ENCODE data around the gene CLSTN2. TPM values are rescaled to one million over a fixed set of nuclear protein-coding genes. Genes with fewer than 3 reads are reported as not detected.

The CLSTN2 gene
- total RNA-seq, 2 experiments from 2014 or later: 0.08 TPM; not detected in 1

DNA sequence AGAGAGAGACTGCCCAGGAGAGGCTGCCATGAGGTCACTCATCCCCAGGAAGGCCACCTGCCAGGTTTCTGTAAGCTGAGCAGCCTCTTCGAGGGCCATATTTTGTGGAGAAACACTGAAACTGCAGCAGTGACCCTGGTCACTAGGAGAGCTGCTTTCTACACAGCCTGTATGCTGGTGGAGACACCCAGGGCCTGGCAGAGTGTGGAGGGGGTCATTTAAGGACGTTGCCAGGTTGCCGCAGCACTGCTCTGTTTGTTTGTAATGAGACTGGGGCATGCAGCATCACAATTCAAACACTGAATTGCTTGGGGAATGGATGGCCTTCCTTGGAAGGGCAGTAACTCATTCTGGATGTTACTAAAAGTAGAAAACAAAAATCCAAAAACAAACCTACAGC, 638.0 kb downstream of the CLSTN2 start:
- Mint-ChIP-seq H3K9me3 (no peaks in the 10 kb centered on the region), H3K27ac (no peak overlapping the region), H3K36me3 (no peaks in the 10 kb centered on the region), H3K4me3 (no peak overlapping the region), H3K27me3 (no peaks in the 10 kb centered on the region), H3K4me1 (peaks cover 2% of the 10 kb centered on the region)
- no peak for DNase-seq

DNA sequence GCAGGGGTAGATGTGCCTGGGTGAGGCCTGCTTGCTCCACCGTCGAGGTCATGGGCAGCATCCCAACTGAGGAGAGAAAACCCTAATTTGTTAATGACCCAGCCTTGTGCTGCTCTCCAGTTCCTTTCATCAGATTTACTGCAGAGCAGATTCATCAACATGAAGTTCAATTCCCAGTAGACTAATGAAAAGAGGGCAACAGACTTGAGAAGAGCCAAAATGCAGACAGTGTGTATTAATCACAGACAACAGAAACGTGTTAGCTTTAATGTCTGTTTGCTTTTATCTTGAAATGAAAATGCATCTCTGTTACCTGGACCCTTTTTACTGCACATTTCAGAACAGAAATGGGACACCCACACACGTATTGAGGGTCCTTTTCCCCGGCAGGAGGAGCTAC, 639.4 kb downstream of the CLSTN2 start:
- H3K27ac Mint-ChIP-seq: no peak overlapping the region
- DNase-seq: no peak
- H3K9me3 Mint-ChIP-seq: no peaks in the 10 kb centered on the region
- H3K4me1 Mint-ChIP-seq: peaks cover 2% of the 10 kb centered on the region
- no peaks in the 10 kb centered on the region for H3K36me3 Mint-ChIP-seq
- H3K27me3 Mint-ChIP-seq: peaks cover 7% of the 10 kb centered on the region
- no peak overlapping the region for H3K4me3 Mint-ChIP-seq

DNA sequence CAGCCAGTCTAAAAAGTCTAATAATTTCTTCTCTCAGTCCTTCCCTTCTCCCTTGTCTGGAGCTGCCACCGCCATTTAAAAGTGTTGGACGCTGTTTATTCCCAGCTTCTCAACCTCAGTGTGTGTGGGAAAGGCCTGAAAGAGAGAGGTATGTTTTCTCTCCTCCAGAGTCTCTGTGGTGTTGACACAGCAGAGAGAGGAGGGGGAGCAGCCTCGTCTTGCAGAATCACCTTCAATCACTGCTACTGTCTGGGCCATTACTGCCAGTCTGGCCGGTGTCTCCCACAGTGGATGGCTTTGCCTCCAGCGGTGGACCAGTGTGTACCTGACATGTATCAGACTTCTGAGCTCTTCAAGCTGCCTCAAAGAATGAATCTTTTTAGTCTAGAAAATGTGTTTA, 641.5 kb downstream of the CLSTN2 start:
- peaks cover 2% of the 10 kb centered on the region for H3K4me1 Mint-ChIP-seq
- H3K4me3 Mint-ChIP-seq: no peak overlapping the region
- no peaks in the 10 kb centered on the region for H3K36me3 Mint-ChIP-seq
- DNase-seq: no peak
- peaks cover 7% of the 10 kb centered on the region for H3K27me3 Mint-ChIP-seq
- H3K9me3 Mint-ChIP-seq: no peaks in the 10 kb centered on the region
- H3K27ac Mint-ChIP-seq: no peak overlapping the region

DNA sequence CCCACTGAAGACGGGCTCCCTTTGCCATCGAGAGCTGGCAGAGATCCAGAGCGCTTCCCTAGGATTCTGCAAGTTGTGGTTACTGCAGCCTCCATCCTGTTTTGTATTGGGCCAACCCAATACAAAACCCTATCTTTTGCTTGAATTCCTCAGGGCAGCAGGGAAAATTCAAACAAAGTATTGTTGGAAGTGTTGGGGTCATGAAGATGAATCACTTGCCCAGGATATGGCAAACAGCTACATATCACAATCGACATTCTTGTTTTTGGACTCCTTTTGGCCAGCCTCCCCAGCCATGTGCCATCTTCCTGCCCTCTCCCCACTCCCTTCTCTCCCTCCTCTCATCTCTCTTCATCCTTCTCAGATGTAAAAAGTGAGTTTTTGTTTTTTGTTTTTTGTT, 642.9 kb downstream of the CLSTN2 start:
- Mint-ChIP-seq H3K4me3 (no peak overlapping the region), H3K9me3 (no peaks in the 10 kb centered on the region), H3K36me3 (no peaks in the 10 kb centered on the region), H3K27me3 (peaks cover 7% of the 10 kb centered on the region), H3K27ac (no peak overlapping the region), H3K4me1 (peaks cover 2% of the 10 kb centered on the region)
- no peak for DNase-seq

DNA sequence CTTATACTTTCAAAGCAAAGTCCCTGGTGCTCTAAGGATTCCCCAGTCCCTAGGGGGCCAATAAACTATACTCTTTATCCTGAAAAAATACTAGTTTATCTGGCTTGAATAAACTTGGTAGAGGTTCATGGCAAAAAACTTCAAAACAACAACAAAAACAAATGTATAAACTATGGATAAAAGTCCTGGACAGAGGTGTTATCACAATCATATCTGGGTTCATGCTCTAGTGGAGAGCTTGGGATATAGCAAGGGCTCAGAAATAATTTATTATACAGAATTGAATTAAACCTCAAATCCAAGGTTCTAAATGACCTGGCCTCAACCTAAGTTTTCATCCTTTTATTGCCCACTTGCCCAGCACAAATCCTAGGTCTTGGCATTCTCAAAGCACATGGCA, 644.3 kb downstream of the CLSTN2 start:
- no peak overlapping the region for H3K4me3 Mint-ChIP-seq
- H3K4me1 Mint-ChIP-seq: peaks cover 2% of the 10 kb centered on the region
- H3K27ac Mint-ChIP-seq: no peak overlapping the region
- peaks cover 10% of the 10 kb centered on the region for H3K27me3 Mint-ChIP-seq
- H3K36me3 Mint-ChIP-seq: no peaks in the 10 kb centered on the region
- no peak for DNase-seq
- H3K9me3 Mint-ChIP-seq: no peaks in the 10 kb centered on the region

DNA sequence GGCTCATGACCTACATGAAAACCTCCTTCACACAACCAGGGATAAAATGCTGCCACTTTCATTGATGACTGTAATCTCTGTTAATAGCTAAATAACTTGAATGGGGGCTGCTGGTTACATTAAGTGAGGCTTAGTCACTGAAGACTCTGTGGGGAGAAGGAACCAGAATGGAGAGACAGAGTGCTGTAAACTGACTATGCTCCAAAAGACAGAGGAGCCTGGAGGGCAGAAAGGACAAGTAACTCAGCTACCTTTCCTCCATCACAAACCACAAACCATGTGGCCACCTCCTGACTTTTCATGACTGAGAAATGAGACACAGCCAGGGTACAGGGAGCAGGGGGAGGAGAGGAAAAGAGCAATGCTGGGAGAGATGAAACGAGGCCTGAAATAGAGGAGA, 645.8 kb downstream of the CLSTN2 start:
- Mint-ChIP-seq H3K36me3 (no peaks in the 10 kb centered on the region), H3K27me3 (peaks cover 10% of the 10 kb centered on the region), H3K9me3 (no peaks in the 10 kb centered on the region), H3K27ac (no peak overlapping the region), H3K4me1 (no peaks in the 10 kb centered on the region), H3K4me3 (no peak overlapping the region)
- DNase-seq: no peak

DNA sequence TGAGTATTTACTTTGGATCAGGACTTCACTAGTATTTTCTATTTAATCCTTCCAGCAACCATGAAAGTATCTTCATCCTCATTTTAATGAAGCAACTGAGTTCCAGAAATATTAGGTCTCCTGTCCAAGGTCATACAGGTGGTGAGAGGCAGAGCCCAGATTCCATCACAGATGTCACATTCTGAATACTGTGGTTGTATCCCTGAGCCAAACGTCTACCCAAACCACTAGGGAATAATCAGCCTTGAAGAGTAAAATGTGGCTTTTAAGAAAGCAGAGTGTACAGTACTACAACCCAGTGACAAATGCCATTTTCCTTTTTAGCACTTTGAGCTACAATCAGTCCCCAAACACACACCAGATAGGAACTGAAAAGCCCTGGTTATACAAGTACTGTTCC, 649.6 kb downstream of the CLSTN2 start:
- Mint-ChIP-seq H3K4me3 (no peak overlapping the region), H3K4me1 (no peaks in the 10 kb centered on the region), H3K9me3 (no peaks in the 10 kb centered on the region), H3K27ac (no peak overlapping the region), H3K36me3 (no peaks in the 10 kb centered on the region), H3K27me3 (peaks cover 12% of the 10 kb centered on the region)
- DNase-seq: no peak

DNA sequence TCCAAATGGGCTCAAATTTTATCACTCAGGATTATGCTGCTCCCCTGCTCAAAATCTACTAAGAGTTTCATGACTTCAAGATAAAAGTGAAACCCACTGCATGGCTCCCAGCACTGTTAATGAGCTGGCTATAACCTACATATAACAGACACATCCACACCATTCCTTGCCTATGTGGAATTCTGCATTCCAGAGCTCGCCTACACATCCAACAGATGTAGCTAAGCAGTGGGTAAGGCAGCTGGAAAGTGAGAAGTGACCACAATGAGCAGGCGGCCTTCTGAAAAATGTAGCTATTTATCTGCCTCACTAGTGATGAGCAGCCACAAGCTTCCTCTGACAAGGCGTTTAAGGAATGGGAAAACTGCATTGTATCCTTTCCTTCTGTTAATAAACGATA, 650.8 kb downstream of the CLSTN2 start:
- Mint-ChIP-seq H3K27ac (no peak overlapping the region), H3K4me1 (no peaks in the 10 kb centered on the region), H3K4me3 (no peak overlapping the region), H3K27me3 (peaks cover 12% of the 10 kb centered on the region), H3K9me3 (no peaks in the 10 kb centered on the region), H3K36me3 (no peaks in the 10 kb centered on the region)
- no peak for DNase-seq

DNA sequence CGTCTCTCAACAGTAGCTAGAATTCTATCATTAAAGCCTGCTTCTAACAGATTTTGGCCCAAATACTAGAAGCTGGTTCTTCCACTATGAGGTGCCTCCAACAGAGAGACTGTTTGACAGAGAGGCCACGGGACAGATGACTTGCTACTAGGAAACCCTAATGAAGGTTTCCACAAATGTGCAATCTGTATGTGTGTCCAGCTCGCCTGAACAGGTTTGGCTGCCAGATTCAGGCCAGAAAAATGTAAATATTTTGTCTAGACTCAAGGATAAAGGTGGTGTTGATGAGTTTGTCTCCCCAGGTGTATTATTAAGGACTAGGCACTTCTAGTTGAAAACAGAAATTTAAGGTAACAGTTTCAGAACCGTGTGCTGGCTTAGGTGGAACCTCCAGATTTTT, 651.3 kb downstream of the CLSTN2 start:
- H3K4me3 Mint-ChIP-seq: no peak overlapping the region
- no peak for DNase-seq
- H3K36me3 Mint-ChIP-seq: no peaks in the 10 kb centered on the region
- H3K4me1 Mint-ChIP-seq: no peaks in the 10 kb centered on the region
- H3K27ac Mint-ChIP-seq: no peak overlapping the region
- peaks cover 12% of the 10 kb centered on the region for H3K27me3 Mint-ChIP-seq
- no peaks in the 10 kb centered on the region for H3K9me3 Mint-ChIP-seq

DNA sequence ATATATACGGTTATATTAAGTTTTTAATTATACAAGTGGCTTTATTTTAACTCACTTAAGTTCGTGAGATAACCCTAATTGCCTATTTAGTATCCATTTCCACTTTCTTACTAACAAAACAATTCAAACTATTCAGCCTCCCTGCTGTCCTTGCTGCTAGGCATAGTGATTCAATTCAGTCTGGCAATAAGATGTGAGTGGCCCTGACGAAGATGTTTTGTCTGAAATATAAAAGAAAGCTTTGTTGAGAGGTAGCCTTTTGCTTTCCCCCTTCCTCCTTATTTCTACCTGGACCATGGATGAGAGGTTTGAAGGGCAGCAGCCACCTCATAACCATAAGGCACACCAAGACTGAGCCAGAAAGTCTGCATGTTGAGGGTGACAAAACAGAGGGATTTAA, 653.6 kb downstream of the CLSTN2 start:
- Mint-ChIP-seq H3K4me1 (no peaks in the 10 kb centered on the region), H3K27ac (no peak overlapping the region), H3K4me3 (no peak overlapping the region), H3K9me3 (no peaks in the 10 kb centered on the region), H3K36me3 (no peaks in the 10 kb centered on the region), H3K27me3 (peaks cover 16% of the 10 kb centered on the region)
- DNase-seq: no peak

DNA sequence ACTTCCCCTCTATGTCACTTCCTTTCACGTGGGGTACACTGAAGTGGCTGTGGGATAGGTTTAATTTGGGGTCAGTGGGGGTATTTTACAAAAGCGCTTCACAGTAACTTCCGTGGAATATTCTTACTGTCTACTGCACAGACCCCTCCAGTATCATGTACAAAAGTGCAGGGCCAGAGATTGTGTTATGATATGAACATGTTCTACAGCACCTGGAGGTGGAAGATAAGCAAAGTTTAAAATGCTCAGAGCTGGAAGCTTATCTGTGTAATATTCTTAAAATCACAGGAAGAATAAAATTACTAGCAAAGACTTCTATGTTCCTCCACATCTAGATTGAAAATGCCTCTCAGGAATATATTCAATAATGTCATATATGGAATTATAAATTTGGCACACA, 658.8 kb downstream of the CLSTN2 start:
- Mint-ChIP-seq H3K27me3 (peaks cover 4% of the 10 kb centered on the region), H3K4me1 (no peaks in the 10 kb centered on the region), H3K27ac (no peak overlapping the region), H3K4me3 (no peak overlapping the region), H3K36me3 (no peaks in the 10 kb centered on the region), H3K9me3 (no peaks in the 10 kb centered on the region)
- no peak for DNase-seq

DNA sequence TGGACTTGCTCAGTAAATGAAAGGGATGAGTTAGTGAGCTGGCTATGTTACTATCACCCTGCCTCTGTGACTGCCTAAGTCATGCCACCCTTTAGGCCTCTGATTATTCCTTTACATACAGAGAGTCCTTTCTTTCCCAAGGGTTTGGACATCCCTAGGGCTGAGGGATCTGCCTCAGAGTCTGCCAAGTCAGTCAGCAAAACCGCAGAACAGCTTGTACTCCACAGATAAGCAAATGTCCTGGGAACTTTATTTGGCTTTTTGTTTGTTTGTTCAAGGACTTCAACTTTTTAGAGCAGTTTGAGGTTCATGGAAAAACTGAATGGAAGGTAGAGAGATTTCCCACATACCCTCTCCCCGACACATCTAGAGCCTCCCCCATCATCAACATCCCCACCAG, 660.3 kb downstream of the CLSTN2 start:
- DNase-seq: no peak
- no peaks in the 10 kb centered on the region for H3K4me1 Mint-ChIP-seq
- peaks cover 4% of the 10 kb centered on the region for H3K27me3 Mint-ChIP-seq
- H3K4me3 Mint-ChIP-seq: no peak overlapping the region
- no peaks in the 10 kb centered on the region for H3K9me3 Mint-ChIP-seq
- no peaks in the 10 kb centered on the region for H3K36me3 Mint-ChIP-seq
- no peak overlapping the region for H3K27ac Mint-ChIP-seq

DNA sequence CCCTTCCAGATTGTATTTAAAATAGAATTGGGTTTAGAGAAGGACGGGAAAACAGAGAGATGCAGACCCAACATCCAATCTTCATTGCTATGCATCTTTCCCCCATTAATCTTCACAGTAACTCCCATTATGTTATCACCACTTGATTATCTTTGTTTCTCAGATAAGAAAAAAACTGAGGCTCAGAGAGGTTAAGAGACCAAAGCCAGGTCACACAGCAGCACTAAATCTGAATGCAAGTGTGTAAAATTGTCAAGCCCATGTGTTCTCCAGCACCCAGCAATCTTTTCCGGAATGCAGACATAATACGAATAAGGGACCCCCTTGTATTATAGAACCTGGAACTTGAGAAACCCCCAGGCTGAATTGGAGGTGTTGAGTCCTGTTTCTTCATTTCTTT, 662.4 kb downstream of the CLSTN2 start:
- Mint-ChIP-seq H3K9me3 (no peaks in the 10 kb centered on the region), H3K4me3 (no peak overlapping the region), H3K27ac (no peak overlapping the region), H3K27me3 (peaks cover 4% of the 10 kb centered on the region), H3K4me1 (no peaks in the 10 kb centered on the region), H3K36me3 (no peaks in the 10 kb centered on the region)
- DNase-seq: no peak

DNA sequence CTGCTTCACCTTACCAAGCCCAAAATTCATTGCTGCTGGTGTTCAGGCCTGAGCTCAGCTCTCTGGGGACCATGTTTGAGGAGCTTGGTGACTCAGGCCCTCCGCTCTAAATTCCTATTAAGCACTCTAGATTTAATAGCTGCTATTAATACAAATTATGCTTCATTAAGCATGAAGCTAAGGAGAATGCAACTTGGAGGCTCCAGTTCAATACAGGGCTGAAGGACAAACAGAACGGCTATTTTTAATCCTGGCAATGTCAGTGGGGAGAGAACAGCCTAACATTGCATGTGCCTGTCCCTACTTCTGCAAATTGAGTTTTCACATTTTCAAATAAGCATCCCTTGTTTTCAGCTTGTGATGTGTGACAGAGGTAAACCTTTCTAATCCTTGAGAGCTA, 662.8 kb downstream of the CLSTN2 start:
- no peak overlapping the region for H3K4me3 Mint-ChIP-seq
- H3K27ac Mint-ChIP-seq: no peak overlapping the region
- no peaks in the 10 kb centered on the region for H3K4me1 Mint-ChIP-seq
- no peaks in the 10 kb centered on the region for H3K9me3 Mint-ChIP-seq
- H3K27me3 Mint-ChIP-seq: peaks cover under 1% of the 10 kb centered on the region
- DNase-seq: no peak
- no peaks in the 10 kb centered on the region for H3K36me3 Mint-ChIP-seq

DNA sequence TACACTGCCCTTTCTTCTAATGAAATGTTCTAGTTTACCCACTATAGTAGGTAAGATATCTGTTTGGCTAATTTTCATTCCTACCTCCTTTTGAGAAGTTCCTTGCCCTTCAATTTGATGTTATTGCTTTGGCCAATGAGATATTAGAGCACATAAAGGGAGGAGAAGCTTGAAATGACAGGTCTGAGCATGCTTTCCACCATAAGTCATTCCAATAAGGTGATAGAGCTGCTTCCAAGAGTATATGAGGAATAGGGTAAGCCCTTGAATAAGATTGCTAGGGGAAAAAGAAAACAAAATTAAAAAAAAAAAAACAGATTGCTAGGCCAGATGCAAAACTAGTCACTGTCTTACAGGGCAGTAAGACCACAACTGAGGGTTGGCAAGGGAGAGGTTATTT, 664.0 kb downstream of the CLSTN2 start:
- no peaks in the 10 kb centered on the region for H3K27me3 Mint-ChIP-seq
- no peaks in the 10 kb centered on the region for H3K36me3 Mint-ChIP-seq
- H3K27ac Mint-ChIP-seq: no peak overlapping the region
- H3K4me1 Mint-ChIP-seq: no peaks in the 10 kb centered on the region
- H3K4me3 Mint-ChIP-seq: no peak overlapping the region
- no peak for DNase-seq
- no peaks in the 10 kb centered on the region for H3K9me3 Mint-ChIP-seq

DNA sequence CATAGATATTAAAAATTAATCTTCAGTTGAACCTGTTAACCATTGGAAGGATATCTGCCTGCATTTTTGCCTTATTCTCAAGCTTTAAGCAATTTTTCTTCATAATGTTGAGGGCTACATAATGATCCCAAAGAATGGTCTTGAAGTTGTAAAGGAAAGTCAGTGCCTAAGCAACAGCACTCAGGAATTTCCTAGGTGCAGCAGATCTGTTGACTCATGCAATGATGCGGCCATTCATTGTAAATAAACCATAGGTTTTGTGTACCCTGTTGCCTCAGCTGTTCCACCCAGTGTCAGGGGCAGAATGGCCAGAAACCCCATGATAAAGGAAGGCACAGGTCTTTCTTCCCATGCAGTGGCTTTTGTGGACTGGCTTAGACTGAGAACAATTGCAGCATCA, 664.5 kb downstream of the CLSTN2 start:
- no peak for DNase-seq
- H3K27ac Mint-ChIP-seq: no peak overlapping the region
- H3K27me3 Mint-ChIP-seq: no peaks in the 10 kb centered on the region
- no peaks in the 10 kb centered on the region for H3K36me3 Mint-ChIP-seq
- no peak overlapping the region for H3K4me3 Mint-ChIP-seq
- H3K4me1 Mint-ChIP-seq: no peaks in the 10 kb centered on the region
- H3K9me3 Mint-ChIP-seq: no peaks in the 10 kb centered on the region

DNA sequence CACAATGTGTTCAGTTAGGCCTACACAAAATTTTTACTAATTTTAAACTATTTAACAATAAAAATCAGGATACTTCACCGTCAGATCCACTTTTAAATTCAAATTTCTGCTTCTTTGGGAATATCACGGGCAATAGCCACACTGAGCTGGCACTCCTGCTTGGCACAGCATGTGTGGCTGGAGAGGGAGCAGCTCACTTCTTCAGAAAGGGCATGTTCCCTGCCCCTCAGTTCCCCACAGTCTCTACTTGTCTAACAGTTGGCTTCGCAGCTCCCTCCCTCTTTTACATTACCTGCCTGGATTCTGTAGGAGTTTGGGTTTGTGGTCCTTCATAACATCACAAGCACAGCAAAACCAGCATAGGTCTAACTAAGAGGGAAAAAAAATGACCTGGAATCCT, 666.9 kb downstream of the CLSTN2 start:
- Mint-ChIP-seq H3K36me3 (no peaks in the 10 kb centered on the region), H3K4me1 (no peaks in the 10 kb centered on the region), H3K27me3 (peaks cover 9% of the 10 kb centered on the region), H3K9me3 (peaks cover 2% of the 10 kb centered on the region), H3K27ac (no peak overlapping the region), H3K4me3 (no peak overlapping the region)
- no peak for DNase-seq

Data from activated naive CD8-positive, alpha-beta T cell treated with anti-CD3 and anti-CD28 coated beads for 36 hours (primary cell).